CD4-positive, alpha-beta T cell (primary cell): ENCODE results near the gene RIPPLY1. TPM values are rescaled to one million over a fixed set of nuclear protein-coding genes. Genes with fewer than 3 reads are reported as not detected.

Source experiments
- ATAC-seq: fragments of 200-7000 bp; cut with Tn5 transposase; one replicate; pipeline ENCODE4 v1.10.0; 2022; ENCODE audit warnings: mild to moderate bottlenecking; ENCODE audit not compliant: poor library complexity
- CTCF ChIA-PET: fragments of 350-600 bp; sonication (Branson Sonifier 250); formaldehyde crosslinking; loops from one replicate; lab custom pipeline; 2021; ENCODE audit warnings: antibody characterized with exemption, inconsistent platforms; lab: Charles Lee
- POLR2A ChIA-PET: fragments of 350-600 bp; sonication (Branson Sonifier 250); formaldehyde crosslinking; loops from one replicate; lab custom pipeline; 2021; ENCODE audit warnings: antibody characterized with exemption, inconsistent platforms; lab: Charles Lee
- DNase-seq, 14 experiments: peaks; one replicate each; pipeline ENCODE4 v3.0.0-alpha.2; 2013 to 2020; ENCODE audit warnings: mixed read lengths in 2 of 14
- H3K27ac ChIP-seq, 2 donors: one replicate each; pipeline versions ENCODE4 v1.5.1 to v1.7.0; 2013; ENCODE audit warnings: low read length in 2 of 2, low read depth in 1 of 2, mild to moderate bottlenecking in 1 of 2
- H3K27me3 ChIP-seq, 2 experiments: 1 replicate in 1 of 2; 2 replicates in 1 of 2; pipeline versions ENCODE4 v1.6.1 to v1.7.0; 2013; ENCODE audit warnings: low read length in 2 of 2, control low read depth in 1 of 2, mild to moderate bottlenecking in 1 of 2, moderate library complexity in 1 of 2; ENCODE audit not compliant: insufficient read depth in 2 of 2, control insufficient read depth in 1 of 2
- H3K36me3 ChIP-seq: one replicate; pipeline ENCODE4 v1.6.1; 2013; ENCODE audit warnings: low read length, control low read depth; ENCODE audit not compliant: insufficient read depth
- H3K4me1 ChIP-seq: one replicate; pipeline ENCODE4 v1.6.1; 2013; ENCODE audit warnings: low read length, control low read depth; ENCODE audit not compliant: insufficient read depth
- H3K4me3 ChIP-seq: one replicate; pipeline ENCODE4 v1.5.1; 2013; ENCODE audit warnings: mild to moderate bottlenecking, low read length, moderate library complexity
- H3K9me3 ChIP-seq, 2 experiments: 1 replicate in 1 of 2; 2 replicates in 1 of 2; pipeline versions ENCODE4 v1.6.1 to v1.7.0; 2013; ENCODE audit warnings: low read length in 2 of 2, mild to moderate bottlenecking in 2 of 2, control low read depth in 1 of 2, moderate library complexity in 1 of 2; ENCODE audit not compliant: control insufficient read depth in 1 of 2, insufficient read depth in 1 of 2
- H3K27ac Mint-ChIP-seq: one replicate; pipeline ENCODE4 v1.8.0; 2020; ENCODE audit warnings: mixed read lengths
- H3K27me3 Mint-ChIP-seq: one replicate; pipeline ENCODE4 v1.8.0; 2021; ENCODE audit warnings: mixed read lengths
- H3K36me3 Mint-ChIP-seq: one replicate; pipeline ENCODE4 v1.8.0; 2021; ENCODE audit warnings: low read depth, mixed read lengths
- H3K4me1 Mint-ChIP-seq: one replicate; pipeline ENCODE4 v1.8.0; 2021; ENCODE audit warnings: low read depth, mixed read lengths
- H3K4me3 Mint-ChIP-seq: one replicate; pipeline ENCODE4 v1.8.0; 2020; ENCODE audit warnings: mild to moderate bottlenecking, mixed read lengths
- H3K9me3 Mint-ChIP-seq: one replicate; pipeline ENCODE4 v1.8.0; 2020; ENCODE audit warnings: mixed read lengths
- CTCF ChIP-seq: fragments of 200-600 bp; IDR thresholded peaks from one replicate; pipeline ENCODE4 v1.8.0; 2022; ENCODE audit warnings: antibody characterized with exemption, mild to moderate bottlenecking
- intact Hi-C, 2 experiments: fragments of 100-400 bp; cut with DNase I in 1 of 2; cut with micrococcal nuclease in 1 of 2; formaldehyde crosslinking; loops; one replicate each; pipeline versions ENCODE4 v1.15.1 to v1.9.0; 2023 to 2025; cut with DNase I, micrococcal nuclease
- total RNA-seq, 174 experiments: library from RNA in 2 of 174; stranded (reverse) in 2 of 174; gene quantifications; one replicate each; pipeline ENCODE4 v1.2.3 and lab custom pipeline; 2021 to 2026

Gene RIPPLY1
- total RNA-seq, 2 experiments from 2014 or later: not detected

GRCh38 chrX:106917830-106918500 lies 14.8 kb upstream of the RIPPLY1 start:
- intact Hi-C loops: no loop called here
- H3K27me3 Mint-ChIP-seq: no peaks in the 10 kb centered on the region

DNA sequence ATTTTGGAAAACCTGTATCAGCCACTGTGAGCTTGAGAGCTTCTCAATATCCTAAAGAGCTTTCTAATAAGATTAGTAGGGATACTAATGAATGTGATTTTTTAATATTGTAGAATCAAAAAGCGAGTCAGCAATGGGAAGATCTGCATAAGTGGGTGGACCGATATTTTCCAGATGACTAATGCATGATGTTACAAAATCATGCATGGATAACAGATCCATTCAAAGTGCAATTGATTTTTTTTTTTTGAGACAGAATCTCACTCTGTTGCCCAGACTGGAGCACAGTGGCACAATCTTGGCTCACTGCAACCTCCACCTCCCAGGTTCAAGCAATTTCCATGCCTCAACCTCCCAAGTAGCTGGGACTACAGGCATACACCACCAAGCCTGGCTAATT lies 9.7 kb upstream of the RIPPLY1 start:
- Histone ChIP-seq H3K27ac (no peak overlapping the region), H3K4me1 (peaks cover 10% of the 10 kb centered on the region), H3K36me3 (no peaks in the 10 kb centered on the region), H3K27me3 (no peaks in the 10 kb centered on the region), H3K4me3 (no peak overlapping the region), H3K9me3 (no peaks in the 10 kb centered on the region)
- POLR2A ChIA-PET: no interaction called here
- no peaks in the 10 kb centered on the region for H3K9me3 Mint-ChIP-seq
- peaks cover 16% of the 10 kb centered on the region for H3K4me1 Mint-ChIP-seq
- DNase-seq (no peak), ATAC-seq (no peak)
- H3K27ac Mint-ChIP-seq: no peak overlapping the region
- CTCF ChIA-PET: no interaction called here
- H3K4me3 Mint-ChIP-seq: no peak overlapping the region
- no peaks in the 10 kb centered on the region for H3K36me3 Mint-ChIP-seq
- intact Hi-C loops: no loop called here
- H3K27me3 Mint-ChIP-seq: no peaks in the 10 kb centered on the region
- no peak for TF ChIP-seq CTCF

More at GRCh38 chrX:106917830-106918500, 14.8 kb upstream of the RIPPLY1 start:
- peak in 8 of 14 experiments; percentile 6 to 69 (median 26) for DNase-seq
- no peak overlapping the region for H3K27ac ChIP-seq
- peaks cover 17% of the 10 kb centered on the region for H3K4me1 ChIP-seq
- ChIA-PET POLR2A (no interaction called here), CTCF (interaction anchor here (1.3 kb wide), 1 partner anchor 24 kb away, joined by 3 read pairs; no protein-coding TSS in a partner anchor)
- peaks cover 26% of the 10 kb centered on the region for H3K4me1 Mint-ChIP-seq
- no peak overlapping the region for H3K4me3 ChIP-seq
- H3K36me3 Mint-ChIP-seq: no peaks in the 10 kb centered on the region
- H3K36me3 ChIP-seq: no peaks in the 10 kb centered on the region
- no peaks in the 10 kb centered on the region for H3K9me3 Mint-ChIP-seq
- peak overlapping the region; percentile 40 for H3K4me3 Mint-ChIP-seq
- H3K27me3 ChIP-seq: no peaks in the 10 kb centered on the region
- H3K9me3 ChIP-seq: no peaks in the 10 kb centered on the region
- ATAC-seq: peak; percentile 86
- peak overlapping the region; percentile 19 for H3K27ac Mint-ChIP-seq
- TF ChIP-seq CTCF: no peak

DNA sequence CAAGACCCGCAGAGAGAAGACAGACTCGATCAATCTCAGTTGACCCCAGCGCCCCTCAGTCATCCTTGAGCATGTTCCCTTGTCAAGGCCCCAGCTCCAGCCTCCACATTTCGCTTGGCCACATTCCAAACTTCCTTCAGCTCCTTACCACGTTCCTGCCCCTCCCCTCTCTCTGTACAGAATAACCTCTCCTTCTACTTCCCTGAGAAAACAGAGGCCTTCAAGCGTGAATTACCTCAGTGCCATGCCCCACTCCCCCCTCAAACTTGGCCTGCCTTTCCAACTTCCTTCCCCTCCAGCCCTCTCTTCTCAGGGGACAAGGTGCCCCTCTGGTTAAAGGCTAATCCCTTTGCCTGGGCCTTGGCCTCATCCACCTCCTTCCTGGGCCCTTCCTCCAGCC lies 3.2 kb upstream of the RIPPLY1 start:
- no peak overlapping the region for H3K27ac Mint-ChIP-seq
- DNase-seq (no peak), ATAC-seq (no peak)
- Histone ChIP-seq H3K27me3 (no peaks in the 10 kb centered on the region), H3K36me3 (no peaks in the 10 kb centered on the region), H3K4me1 (no peaks in the 10 kb centered on the region), H3K9me3 (no peaks in the 10 kb centered on the region), H3K4me3 (no peak overlapping the region), H3K27ac (no peak overlapping the region)
- H3K27me3 Mint-ChIP-seq: no peaks in the 10 kb centered on the region
- intact Hi-C loops: no loop called here
- CTCF ChIA-PET: interaction anchor here (0.6 kb wide), 1 partner anchor 642 kb away, joined by 3 read pairs; no protein-coding TSS in a partner anchor
- no peaks in the 10 kb centered on the region for H3K36me3 Mint-ChIP-seq
- POLR2A ChIA-PET: no interaction called here
- no peak overlapping the region for H3K4me3 Mint-ChIP-seq
- no peak for TF ChIP-seq CTCF
- no peaks in the 10 kb centered on the region for H3K9me3 Mint-ChIP-seq
- no peaks in the 10 kb centered on the region for H3K4me1 Mint-ChIP-seq
